ENCODE data around the gene PEMT. TPM values are rescaled to one million over a fixed set of nuclear protein-coding genes. Genes with fewer than 3 reads are reported as not detected.
A peak's percentile ranks its signal among the peaks of the same experiment; 100 is the strongest.

The PEMT gene
- total RNA-seq, 4 donors from 2014 or later = 52.5 to 76.1 (median 62.6) TPM

DNA sequence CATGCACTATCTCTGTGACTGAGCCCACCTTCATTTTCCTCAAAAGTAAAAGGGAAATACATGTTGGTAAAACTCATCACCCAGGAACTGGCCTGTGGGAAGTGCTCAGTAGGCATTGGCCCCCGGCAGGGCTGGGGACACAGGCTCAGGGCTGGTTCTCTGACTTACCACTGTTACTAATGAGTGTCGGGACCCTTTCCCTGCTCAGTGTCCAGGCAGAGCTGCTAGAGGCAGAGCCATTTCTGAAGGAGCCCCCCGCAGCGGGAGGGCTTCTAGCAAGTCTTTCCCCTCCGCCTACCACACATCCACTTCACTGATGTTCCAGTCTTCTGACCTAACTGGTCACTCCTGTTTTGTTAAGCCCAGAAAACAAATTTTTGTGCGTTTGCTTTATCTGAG is 1.7 kb upstream of the PEMT start:
- 71% methylated on average over 6 of the region's 6 CpGs for WGBS, 2 donors
- H3K27ac ChIP-seq = no peak overlapping the region
- H3K27me3 ChIP-seq = no peaks in the 10 kb centered on the region
- TF ChIP-seq POLR2A (IDR thresholded peaks at IDR 0.05) = no peak
- TF ChIP-seq, protein P1, sequence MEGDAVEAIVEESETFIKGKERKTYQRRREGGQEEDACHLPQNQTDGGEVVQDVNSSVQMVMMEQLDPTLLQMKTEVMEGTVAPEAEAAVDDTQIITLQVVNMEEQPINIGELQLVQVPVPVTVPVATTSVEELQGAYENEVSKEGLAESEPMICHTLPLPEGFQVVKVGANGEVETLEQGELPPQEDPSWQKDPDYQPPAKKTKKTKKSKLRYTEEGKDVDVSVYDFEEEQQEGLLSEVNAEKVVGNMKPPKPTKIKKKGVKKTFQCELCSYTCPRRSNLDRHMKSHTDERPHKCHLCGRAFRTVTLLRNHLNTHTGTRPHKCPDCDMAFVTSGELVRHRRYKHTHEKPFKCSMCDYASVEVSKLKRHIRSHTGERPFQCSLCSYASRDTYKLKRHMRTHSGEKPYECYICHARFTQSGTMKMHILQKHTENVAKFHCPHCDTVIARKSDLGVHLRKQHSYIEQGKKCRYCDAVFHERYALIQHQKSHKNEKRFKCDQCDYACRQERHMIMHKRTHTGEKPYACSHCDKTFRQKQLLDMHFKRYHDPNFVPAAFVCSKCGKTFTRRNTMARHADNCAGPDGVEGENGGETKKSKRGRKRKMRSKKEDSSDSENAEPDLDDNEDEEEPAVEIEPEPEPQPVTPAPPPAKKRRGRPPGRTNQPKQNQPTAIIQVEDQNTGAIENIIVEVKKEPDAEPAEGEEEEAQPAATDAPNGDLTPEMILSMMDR (IDR thresholded peaks at IDR 0.05) = no peak
- no peak for DNase-seq
- no peak overlapping the region for H3K4me3 ChIP-seq (replicated peaks in 1 of 3)
- intact Hi-C loops (cut with DNase I) = no loop called here
- H3K9me3 ChIP-seq = no peaks in the 10 kb centered on the region
- no peaks in the 10 kb centered on the region for H3K36me3 ChIP-seq
- peaks cover 24 to 32% of the 10 kb centered on the region in 2 donors for H3K4me1 ChIP-seq

DNA sequence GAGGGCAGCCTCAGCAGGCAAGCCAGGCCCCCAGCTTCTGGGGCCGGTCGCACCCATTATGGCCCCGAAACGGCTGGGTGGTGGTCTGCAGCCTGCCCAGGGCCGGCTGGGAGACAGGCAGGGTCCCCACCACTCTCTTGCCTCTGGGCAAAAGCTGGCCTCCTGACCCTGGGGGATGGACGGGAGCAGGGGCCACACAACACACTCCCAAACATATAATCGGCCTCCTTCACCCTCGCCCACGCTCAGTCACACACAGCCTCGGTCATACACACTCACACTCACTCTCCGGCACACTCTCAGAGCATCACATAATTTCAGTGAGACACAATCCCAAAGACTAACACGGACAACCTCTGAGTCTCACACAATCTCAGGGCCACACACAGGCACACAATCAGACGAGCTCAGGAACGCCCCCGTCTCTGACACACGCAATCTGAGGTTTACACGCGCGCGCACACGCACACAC is 589 bp downstream of the PEMT start:
- TF ChIP-seq, protein P1 (IDR thresholded peaks at IDR 0.05) = no peak
- no peak for TF ChIP-seq POLR2A (IDR thresholded peaks at IDR 0.05)
- WGBS, 2 donors = 1% methylated on average over 8 to 20 of the region's 21 CpGs
- intact Hi-C loops (cut with DNase I) = no loop called here
- Histone ChIP-seq H3K4me1 (peaks cover 40 to 49% of the 10 kb centered on the region in 2 donors), H3K27ac (peak overlapping the region; percentile 50 to 85 (median 74)), H3K9me3 (no peaks in the 10 kb centered on the region), H3K27me3 (no peaks in the 10 kb centered on the region), H3K36me3 (no peaks in the 10 kb centered on the region), H3K4me3 (replicated peaks in 1 of 3) (peak overlapping the region in 2 of 3 donors; percentile 47 to 92)
- DNase-seq = no peak

DNA sequence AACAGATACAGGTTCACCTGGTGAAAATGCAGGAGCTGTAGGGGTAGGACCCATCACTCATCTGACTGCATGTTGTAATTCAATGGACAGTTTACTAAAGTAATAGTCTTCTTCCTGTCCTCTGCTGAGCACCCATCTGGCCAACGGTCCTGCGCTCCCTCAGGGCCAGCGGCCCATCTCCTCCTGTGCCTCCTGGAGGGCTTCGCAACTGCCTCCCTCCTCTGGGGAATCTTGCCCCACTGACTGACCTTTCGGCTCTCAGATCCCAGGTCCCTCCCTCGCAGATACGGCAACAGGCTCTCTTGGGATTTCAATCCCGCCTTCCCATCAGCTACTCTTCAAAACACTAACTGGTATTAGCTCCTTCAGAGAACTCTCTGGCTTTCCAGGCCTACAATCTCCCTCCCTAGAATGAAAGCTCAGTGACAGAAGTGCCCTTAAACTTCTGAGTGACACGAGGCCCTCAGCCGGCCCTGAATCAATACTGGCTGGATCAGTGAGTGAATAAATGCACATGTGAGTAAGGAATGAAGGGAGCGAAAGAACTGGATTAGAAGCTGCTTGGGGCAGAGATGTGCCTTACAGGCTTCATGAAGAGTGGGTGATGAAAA is 1.3 kb downstream of the PEMT start:
- DNase-seq = no peak
- Histone ChIP-seq H3K27me3 (no peaks in the 10 kb centered on the region), H3K4me3 (replicated peaks in 1 of 3) (peak overlapping the region in 1 of 3 donors; percentile 92), H3K27ac (peak overlapping the region; percentile 50 to 85 (median 74)), H3K36me3 (no peaks in the 10 kb centered on the region), H3K4me1 (peaks cover 40 to 49% of the 10 kb centered on the region in 2 donors), H3K9me3 (no peaks in the 10 kb centered on the region)
- intact Hi-C loops (cut with DNase I) = no loop called here
- TF ChIP-seq, protein P1 (IDR thresholded peaks at IDR 0.05) = no peak
- no peak for TF ChIP-seq POLR2A (IDR thresholded peaks at IDR 0.05)
- 49 to 55% methylated on average over 11 of the region's 11 CpGs for WGBS, 2 donors

DNA sequence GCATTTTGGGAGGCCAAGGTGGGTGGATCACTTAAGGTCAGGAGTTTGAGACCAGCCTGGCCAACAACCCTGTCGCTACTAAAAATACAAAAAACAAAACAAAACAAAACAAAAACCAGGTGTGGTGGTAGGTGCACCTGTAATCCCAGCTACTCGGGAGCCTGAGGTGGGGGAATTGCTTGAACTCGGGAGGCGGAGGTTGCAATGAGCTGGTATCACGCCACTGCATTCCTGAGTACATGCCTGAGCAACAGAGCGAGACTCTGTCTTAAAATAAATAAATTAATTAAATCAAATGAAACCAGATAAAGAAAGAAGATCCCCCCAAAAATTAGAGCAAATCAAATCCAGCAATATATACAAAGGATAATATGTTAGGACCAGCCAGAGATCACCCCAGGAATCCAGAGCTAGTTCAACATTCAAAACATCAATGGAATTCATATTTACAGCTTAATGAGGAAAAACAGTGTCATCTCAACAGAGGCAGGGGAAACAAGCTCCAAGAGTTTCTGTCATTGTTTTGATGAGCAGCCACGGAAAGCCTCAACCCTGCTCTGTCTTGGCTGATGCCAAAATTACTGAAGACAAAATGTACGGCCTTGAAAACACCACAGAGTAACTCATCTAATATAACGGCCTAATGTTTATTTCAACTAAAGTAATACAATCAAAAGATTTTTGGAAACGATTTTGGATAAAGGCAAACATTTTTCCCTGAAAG is 3.7 kb downstream of the PEMT start:
- DNase-seq = peak; percentile 56 to 67
- Histone ChIP-seq H3K4me3 (replicated peaks in 1 of 3) (no peak overlapping the region), H3K9me3 (no peaks in the 10 kb centered on the region), H3K27me3 (no peaks in the 10 kb centered on the region), H3K4me1 (peaks cover 37 to 44% of the 10 kb centered on the region in 2 donors), H3K27ac (peak overlapping the region; percentile 51 to 73 (median 66)), H3K36me3 (no peaks in the 10 kb centered on the region)
- TF ChIP-seq POLR2A (IDR thresholded peaks at IDR 0.05) = no peak
- TF ChIP-seq, protein P1 (IDR thresholded peaks at IDR 0.05) = no peak
- WGBS, 2 donors = 43% methylated on average over 10 of the region's 10 CpGs
- intact Hi-C loops (cut with DNase I) = no loop called here

DNA sequence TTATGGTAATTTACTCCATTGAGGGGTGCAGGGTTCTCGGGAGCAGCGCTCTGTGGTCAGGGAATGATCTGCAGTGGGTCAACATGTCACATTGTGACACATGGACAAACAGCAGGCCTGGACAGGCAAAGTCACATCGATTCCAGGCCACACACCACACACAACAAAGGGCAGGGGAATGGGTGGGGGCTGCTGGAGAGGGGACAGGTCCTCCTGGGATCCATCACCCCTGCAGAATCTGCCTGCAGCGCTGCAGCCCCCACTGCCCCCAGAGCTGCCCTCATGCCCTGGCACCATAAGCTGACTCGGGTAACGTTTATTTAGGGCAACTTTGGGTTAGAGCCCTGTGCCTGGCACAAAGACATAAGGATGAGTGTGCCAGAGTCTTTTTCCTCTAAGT is 9.1 kb downstream of the PEMT start:
- no peak overlapping the region for H3K27ac ChIP-seq
- no peaks in the 10 kb centered on the region for H3K9me3 ChIP-seq
- no peaks in the 10 kb centered on the region for H3K27me3 ChIP-seq
- TF ChIP-seq POLR2A (IDR thresholded peaks at IDR 0.05) = no peak
- TF ChIP-seq, protein P1 (IDR thresholded peaks at IDR 0.05) = no peak
- 94% methylated on average over 6 of the region's 6 CpGs; no CpG with 5 or more reads in 1 of the 2 donors for WGBS, 2 donors
- no peak for DNase-seq
- H3K36me3 ChIP-seq = no peaks in the 10 kb centered on the region
- intact Hi-C loops (cut with DNase I) = no loop called here
- H3K4me3 ChIP-seq (replicated peaks in 1 of 3) = no peak overlapping the region
- peaks cover 8 to 9% of the 10 kb centered on the region in 2 donors for H3K4me1 ChIP-seq
